Mesothelial cell of epicardium (in vitro differentiated cells): ENCODE data around the gene CCDC178. TPM values are rescaled to one million over a fixed set of nuclear protein-coding genes. Genes with fewer than 3 reads are reported as not detected.
"Not testable (repeated sequence)": the region's sequence is repeated elsewhere in the genome, so short reads cannot be mapped to it uniquely, and the experiment has no call there.

Experiments used
- DNase-seq, 2 experiments: peaks; one replicate each; pipeline ENCODE4 v3.0.0; 2021; ENCODE audit warnings: low spot score in 2 of 2; ENCODE audit not compliant: unreplicated experiment in 2 of 2
- H3K27ac Mint-ChIP-seq: 2 replicates; pipeline ENCODE4 v1.8.0; 2021; ENCODE audit warnings: mixed read lengths
- H3K27me3 Mint-ChIP-seq: 2 replicates; pipeline ENCODE4 v1.8.0; 2021; ENCODE audit warnings: low read depth, mixed read lengths
- H3K36me3 Mint-ChIP-seq: 2 replicates; pipeline ENCODE4 v1.8.0; 2021; ENCODE audit warnings: mixed read lengths
- H3K4me1 Mint-ChIP-seq: 2 replicates; pipeline ENCODE4 v1.8.0; 2021; ENCODE audit warnings: mixed read lengths
- H3K4me3 Mint-ChIP-seq: 2 replicates; pipeline ENCODE4 v1.8.0; 2021; ENCODE audit warnings: mild to moderate bottlenecking, moderate library complexity, mixed read lengths
- H3K9me3 Mint-ChIP-seq: 2 replicates; pipeline ENCODE4 v1.8.0; 2021; ENCODE audit warnings: mixed read lengths
- CTCF ChIP-seq: fragments of 200-600 bp; sonication (generic); IDR thresholded peaks from one replicate; pipeline ENCODE4 v1.5.0; 2021; ENCODE audit warnings: antibody characterized with exemption; ENCODE audit not compliant: unreplicated experiment
- total RNA-seq: library from RNA; stranded (reverse); gene quantifications from 3 replicates; pipeline ENCODE4 v1.2.1, GENCODE V29; 2021

Gene CCDC178
- total RNA-seq, 1 donor from 2014 or later, result 3.1 TPM

GRCh38 chr18:33184958-33185357 lies 255.6 kb downstream of the CCDC178 start:
- Mint-ChIP-seq H3K36me3 (no peaks in the 10 kb centered on the region), H3K4me1 (no peaks in the 10 kb centered on the region), H3K9me3 (no peaks in the 10 kb centered on the region), H3K4me3 (no peak overlapping the region), H3K27me3 (peaks cover 9% of the 10 kb centered on the region), H3K27ac (no peak overlapping the region)
- no peak for DNase-seq
- TF ChIP-seq CTCF, result no peak

- H3K27ac Mint-ChIP-seq, result no peak overlapping the region
- no peaks in the 10 kb centered on the region for H3K36me3 Mint-ChIP-seq
- DNase-seq, result no peak
- H3K27me3 Mint-ChIP-seq, result peaks cover 9% of the 10 kb centered on the region
- H3K4me3 Mint-ChIP-seq, result no peak overlapping the region
- TF ChIP-seq CTCF, result no peak
- no peaks in the 10 kb centered on the region for H3K4me1 Mint-ChIP-seq
- H3K9me3 Mint-ChIP-seq, result no peaks in the 10 kb centered on the region
Measured at GRCh38 chr18:33184175-33184574, 256.3 kb downstream of the CCDC178 start.

- Mint-ChIP-seq H3K9me3 (no peaks in the 10 kb centered on the region), H3K4me1 (no peaks in the 10 kb centered on the region), H3K36me3 (no peaks in the 10 kb centered on the region), H3K27me3 (peaks cover 9% of the 10 kb centered on the region), H3K4me3 (no peak overlapping the region), H3K27ac (no peak overlapping the region)
- DNase-seq, result no peak
- TF ChIP-seq CTCF, result no peak
Measured at GRCh38 chr18:33183136-33183535, 257.4 kb downstream of the CCDC178 start.

- Mint-ChIP-seq H3K36me3 (no peaks in the 10 kb centered on the region), H3K27me3 (peaks cover 9% of the 10 kb centered on the region), H3K27ac (no peak overlapping the region), H3K4me3 (no peak overlapping the region), H3K9me3 (no peaks in the 10 kb centered on the region), H3K4me1 (no peaks in the 10 kb centered on the region)
- TF ChIP-seq CTCF, result no peak
- DNase-seq, result no peak
Measured at GRCh38 chr18:33181016-33181415, 259.5 kb downstream of the CCDC178 start.

GRCh38 chr18:33169218-33169617 lies 271.3 kb downstream of the CCDC178 start:
- Mint-ChIP-seq H3K4me3 (no peak overlapping the region), H3K9me3 (no peaks in the 10 kb centered on the region), H3K4me1 (no peaks in the 10 kb centered on the region), H3K27me3 (no peaks in the 10 kb centered on the region), H3K36me3 (no peaks in the 10 kb centered on the region), H3K27ac (no peak overlapping the region)
- TF ChIP-seq CTCF, result no peak
- no peak for DNase-seq

- H3K36me3 Mint-ChIP-seq, H3K27me3 Mint-ChIP-seq, H3K4me3 Mint-ChIP-seq, H3K27ac Mint-ChIP-seq, H3K4me1 Mint-ChIP-seq, H3K9me3 Mint-ChIP-seq, DNase-seq: not testable (repeated sequence)
Measured at GRCh38 chr18:33164121-33164520, 276.4 kb downstream of the CCDC178 start.
